ENCODE measurements around the gene DMRTA1. TPM values are rescaled to one million over a fixed set of nuclear protein-coding genes. Genes with fewer than 3 reads are reported as not detected.

The DMRTA1 gene
- 2.4 and 2.7 TPM in 2 replicates for total RNA-seq
- long read RNA-seq, full-length matches to known transcripts: 8 of 8 reads
- long read RNA-seq, partial matches to known transcripts: 0 of 8 reads
- long read RNA-seq, other reads (novel, unspliced or antisense): 0 of 8 reads

- peaks cover under 1% of the 10 kb centered on the region for H3K36me3 Mint-ChIP-seq (ENCODE audit: low read depth)
- TF ChIP-seq CTCF (conservative IDR thresholded peaks at IDR 0.05): no peak
- peaks cover 19% of the 10 kb centered on the region for H3K4me1 Mint-ChIP-seq
- peaks cover 31% of the 10 kb centered on the region for H3K27me3 Mint-ChIP-seq (ENCODE audit: low read depth)
- peak within 1 kb of the TSS; percentile 93 for H3K4me3 Mint-ChIP-seq
- peak; percentile 66 for DNase-seq (ENCODE audit: low read depth, low spot score)
- peak within 1 kb of the TSS; percentile 94 for H3K27ac Mint-ChIP-seq (ENCODE audit: unreplicated experiment)
- peaks cover 3% of the 10 kb centered on the region for H3K9me3 Mint-ChIP-seq
These were observed at the start of gene DMRTA1 for GRCh38 chr9:22446589-22446949. Gene DMRTA1, plus strand, starts transcription at chr9:22446824. Its CDS starts 242 bp downstream, at chr9:22447066.

- H3K27me3 Mint-ChIP-seq (ENCODE audit: low read depth): no peaks in the 10 kb centered on the region
- H3K36me3 Mint-ChIP-seq (ENCODE audit: low read depth): no peaks in the 10 kb centered on the region
- no peak for DNase-seq (ENCODE audit: low read depth, low spot score)
- TF ChIP-seq CTCF (conservative IDR thresholded peaks at IDR 0.05): no peak
- no peaks in the 10 kb centered on the region for H3K4me1 Mint-ChIP-seq
- no peak overlapping the region for H3K27ac Mint-ChIP-seq (ENCODE audit: unreplicated experiment)
- no peak overlapping the region for H3K4me3 Mint-ChIP-seq
- no peaks in the 10 kb centered on the region for H3K9me3 Mint-ChIP-seq
These were observed 45.0 kb upstream of the DMRTA1 start for GRCh38 chr9:22401671-22402070.

GRCh38 chr9:22405869-22406659, 40.6 kb upstream of the DMRTA1 start:
- H3K9me3 Mint-ChIP-seq: peaks cover 6% of the 10 kb centered on the region
- H3K27ac Mint-ChIP-seq (ENCODE audit: unreplicated experiment): no peak overlapping the region
- DNase-seq (ENCODE audit: low read depth, low spot score): no peak
- H3K27me3 Mint-ChIP-seq (ENCODE audit: low read depth): no peaks in the 10 kb centered on the region
- H3K4me1 Mint-ChIP-seq: no peaks in the 10 kb centered on the region
- H3K36me3 Mint-ChIP-seq (ENCODE audit: low read depth): no peaks in the 10 kb centered on the region
- H3K4me3 Mint-ChIP-seq: no peak overlapping the region
- no peak for TF ChIP-seq CTCF (conservative IDR thresholded peaks at IDR 0.05)

GRCh38 chr9:22413884-22414283, 32.7 kb upstream of the DMRTA1 start:
- Mint-ChIP-seq H3K36me3 (ENCODE audit: low read depth) (no peaks in the 10 kb centered on the region), H3K27ac (ENCODE audit: unreplicated experiment) (no peak overlapping the region), H3K27me3 (ENCODE audit: low read depth) (no peaks in the 10 kb centered on the region), H3K4me3 (no peak overlapping the region), H3K9me3 (peaks cover 4% of the 10 kb centered on the region), H3K4me1 (peaks cover 14% of the 10 kb centered on the region)
- no peak for DNase-seq (ENCODE audit: low read depth, low spot score)
- TF ChIP-seq CTCF (conservative IDR thresholded peaks at IDR 0.05): no peak

GRCh38 chr9:22415941-22416691, 30.5 kb upstream of the DMRTA1 start:
- no peaks in the 10 kb centered on the region for H3K27me3 Mint-ChIP-seq (ENCODE audit: low read depth)
- no peak for TF ChIP-seq CTCF (conservative IDR thresholded peaks at IDR 0.05)
- no peak overlapping the region for H3K4me3 Mint-ChIP-seq
- DNase-seq (ENCODE audit: low read depth, low spot score): no peak
- no peak overlapping the region for H3K27ac Mint-ChIP-seq (ENCODE audit: unreplicated experiment)
- no peaks in the 10 kb centered on the region for H3K36me3 Mint-ChIP-seq (ENCODE audit: low read depth)
- H3K9me3 Mint-ChIP-seq: no peaks in the 10 kb centered on the region
- peaks cover 14% of the 10 kb centered on the region for H3K4me1 Mint-ChIP-seq
